NT2/D1 (cell line): ENCODE results near the gene OIT3.

Experiments
- SUZ12 ChIP-seq: IDR thresholded peaks from 2 replicates; pipeline ENCODE4 v1.6.1; 2011; ENCODE audit not compliant: insufficient read length, insufficient read depth; ENCODE audit errors: extremely low read depth
- YY1 ChIP-seq: IDR thresholded peaks from 2 replicates; pipeline ENCODE4 v1.6.1; 2011; ENCODE audit not compliant: insufficient read length, insufficient read depth
- ZNF274 ChIP-seq: IDR thresholded peaks from 2 replicates; pipeline ENCODE4 v1.6.1; 2011; ENCODE audit warnings: mild to moderate bottlenecking, low read depth, low read length

GRCh38 chr10:72951760-72952159 lies 58.2 kb downstream of the OIT3 start:
- no peak for TF ChIP-seq ZNF274
- TF ChIP-seq YY1 = no peak
- TF ChIP-seq SUZ12 = no peak
